HG03066 (cell line): Measurements from ENCODE around the gene MPPED1.

Source experiments
- ATAC-seq: cut with Tn5 transposase; IDR thresholded peaks from one replicate; pipeline ENCODE4 v1.9.1; 2021; ENCODE audit warnings: low read depth; ENCODE audit not compliant: unreplicated experiment

MPPED1 gene

GRCh38 chr22:43512279-43512678, 100.5 kb downstream of the MPPED1 start:
- no peak for ATAC-seq

- no peak for ATAC-seq
These were observed 102.8 kb downstream of the MPPED1 start for GRCh38 chr22:43514476-43515157.

GRCh38 chr22:43515411-43515810, 103.6 kb downstream of the MPPED1 start:
- no peak for ATAC-seq

- ATAC-seq = no peak
These were observed 104.1 kb downstream of the MPPED1 start for GRCh38 chr22:43515902-43516301.

GRCh38 chr22:43516386-43516785, 104.6 kb downstream of the MPPED1 start:
- no peak for ATAC-seq

GRCh38 chr22:43516996-43517635, 105.3 kb downstream of the MPPED1 start:
- no peak for ATAC-seq

- ATAC-seq = no peak
These were observed 108.8 kb downstream of the MPPED1 start for GRCh38 chr22:43520632-43521039.

- no peak for ATAC-seq
These were observed 109.9 kb downstream of the MPPED1 start for GRCh38 chr22:43521716-43522115.

GRCh38 chr22:43526117-43526655, 114.4 kb downstream of the MPPED1 start:
- no peak for ATAC-seq

- no peak for ATAC-seq
These were observed 115.1 kb downstream of the MPPED1 start for GRCh38 chr22:43526946-43527345.

GRCh38 chr22:43528601-43529360, 117.0 kb downstream of the MPPED1 start:
- no peak for ATAC-seq

- ATAC-seq = no peak
These were observed 117.6 kb downstream of the MPPED1 start for GRCh38 chr22:43529461-43529860.

GRCh38 chr22:43529934-43530333, 118.1 kb downstream of the MPPED1 start:
- no peak for ATAC-seq

GRCh38 chr22:43530349-43531201, 118.8 kb downstream of the MPPED1 start:
- no peak for ATAC-seq

- no peak for ATAC-seq
These were observed 119.8 kb downstream of the MPPED1 start for GRCh38 chr22:43531651-43532050.

GRCh38 chr22:43532301-43533155, 120.7 kb downstream of the MPPED1 start:
- ATAC-seq = no peak

GRCh38 chr22:43533156-43533530, 121.3 kb downstream of the MPPED1 start:
- ATAC-seq = no peak

GRCh38 chr22:43533656-43534428, 122.0 kb downstream of the MPPED1 start:
- ATAC-seq = no peak

- ATAC-seq = no peak
These were observed 123.1 kb downstream of the MPPED1 start for GRCh38 chr22:43534916-43535315.
